ENCODE data around the gene LRP3. TPM values are rescaled to one million over a fixed set of nuclear protein-coding genes. Genes with fewer than 3 reads are reported as not detected.
A peak's percentile ranks its signal among the peaks of the same experiment; 100 is the strongest.

LRP3 gene
- total RNA-seq, 1 donor = 33.2 TPM

GRCh38 chr19:33236696-33237390 is 42.7 kb downstream of the LRP3 start:
- H3K4me3 ChIP-seq (ENCODE audit: low read depth, low read length) = no peak overlapping the region
- TF ChIP-seq, protein P1, sequence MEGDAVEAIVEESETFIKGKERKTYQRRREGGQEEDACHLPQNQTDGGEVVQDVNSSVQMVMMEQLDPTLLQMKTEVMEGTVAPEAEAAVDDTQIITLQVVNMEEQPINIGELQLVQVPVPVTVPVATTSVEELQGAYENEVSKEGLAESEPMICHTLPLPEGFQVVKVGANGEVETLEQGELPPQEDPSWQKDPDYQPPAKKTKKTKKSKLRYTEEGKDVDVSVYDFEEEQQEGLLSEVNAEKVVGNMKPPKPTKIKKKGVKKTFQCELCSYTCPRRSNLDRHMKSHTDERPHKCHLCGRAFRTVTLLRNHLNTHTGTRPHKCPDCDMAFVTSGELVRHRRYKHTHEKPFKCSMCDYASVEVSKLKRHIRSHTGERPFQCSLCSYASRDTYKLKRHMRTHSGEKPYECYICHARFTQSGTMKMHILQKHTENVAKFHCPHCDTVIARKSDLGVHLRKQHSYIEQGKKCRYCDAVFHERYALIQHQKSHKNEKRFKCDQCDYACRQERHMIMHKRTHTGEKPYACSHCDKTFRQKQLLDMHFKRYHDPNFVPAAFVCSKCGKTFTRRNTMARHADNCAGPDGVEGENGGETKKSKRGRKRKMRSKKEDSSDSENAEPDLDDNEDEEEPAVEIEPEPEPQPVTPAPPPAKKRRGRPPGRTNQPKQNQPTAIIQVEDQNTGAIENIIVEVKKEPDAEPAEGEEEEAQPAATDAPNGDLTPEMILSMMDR (IDR thresholded peaks at IDR 0.05; ENCODE audit: insufficient read depth, low read length) = no peak
- DNase-seq (ENCODE audit: low read depth) = no peak

DNA sequence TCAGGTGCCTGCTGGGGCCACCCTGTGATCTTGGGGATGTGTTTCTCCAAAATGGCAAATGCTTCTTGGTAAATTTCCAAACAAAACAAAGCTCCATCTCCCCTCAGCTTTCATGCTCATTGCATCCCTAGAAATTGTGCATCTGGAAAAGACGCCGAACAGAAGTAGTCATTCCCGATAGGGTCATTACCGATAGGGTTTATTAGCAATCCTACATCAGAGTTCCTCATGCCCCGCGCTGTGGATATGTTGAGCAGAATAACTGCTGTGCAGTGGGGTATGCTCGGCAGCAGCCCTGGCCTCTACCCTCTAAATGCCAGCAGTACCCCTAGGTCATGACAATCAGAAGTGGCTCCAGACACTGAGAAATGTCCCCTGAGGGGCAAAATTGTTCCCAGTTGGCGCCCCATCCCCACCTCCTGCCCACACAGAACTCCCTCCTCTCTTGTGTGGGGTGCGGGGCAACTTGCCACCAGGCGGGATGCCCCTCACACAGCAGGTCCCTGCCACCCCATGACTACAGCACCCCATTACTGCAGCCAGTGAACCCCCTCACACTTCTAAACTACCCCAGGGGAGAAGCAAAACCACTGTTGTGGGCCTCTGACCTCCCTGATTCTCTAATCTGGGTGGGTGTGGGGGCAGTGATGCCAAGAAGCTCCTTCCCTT is 44.5 kb downstream of the LRP3 start:
- H3K4me3 ChIP-seq (ENCODE audit: low read depth, low read length) = no peak overlapping the region
- TF ChIP-seq, protein P1 (IDR thresholded peaks at IDR 0.05; ENCODE audit: insufficient read depth, low read length) = no peak
- DNase-seq (ENCODE audit: low read depth) = no peak

DNA sequence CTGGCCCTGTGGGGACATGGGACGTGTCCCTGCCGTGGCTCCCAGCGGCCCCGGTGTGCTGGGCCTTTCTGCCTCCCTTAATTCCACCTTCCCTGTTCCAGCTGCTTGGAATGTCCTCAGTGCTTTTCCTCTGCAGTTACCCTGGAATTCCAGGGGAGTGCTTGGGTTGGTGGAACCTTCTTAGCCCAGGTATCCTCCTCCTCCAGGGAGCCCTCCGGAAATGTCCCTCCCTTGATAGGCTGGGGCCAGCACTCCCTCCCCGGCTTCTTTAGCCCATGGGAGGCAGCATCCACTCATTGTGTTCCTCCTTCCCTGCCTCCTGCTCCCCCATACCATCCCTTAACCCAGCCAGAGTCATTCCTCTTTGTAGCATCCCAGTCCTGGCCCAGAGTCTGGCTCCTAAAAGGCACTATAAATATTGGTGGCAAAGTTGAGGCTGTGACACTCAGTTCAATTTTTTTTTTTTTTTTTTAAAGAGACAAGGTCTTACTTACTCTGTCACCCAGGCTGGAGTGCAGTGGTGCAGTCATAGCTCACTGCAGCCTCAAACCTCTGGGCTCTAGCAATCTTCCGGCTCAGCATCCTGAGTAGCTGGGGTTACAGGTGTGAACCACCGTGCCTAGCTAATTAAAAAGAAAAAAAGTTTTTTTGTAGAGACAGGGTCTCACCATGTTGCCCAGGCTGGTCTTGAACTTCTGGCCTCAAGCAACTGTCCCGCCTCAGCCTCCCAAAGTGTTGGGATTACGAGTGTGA is 45.3 kb downstream of the LRP3 start:
- no peak for DNase-seq (ENCODE audit: low read depth)
- TF ChIP-seq, protein P1 (IDR thresholded peaks at IDR 0.05; ENCODE audit: insufficient read depth, low read length) = no peak
- H3K4me3 ChIP-seq (ENCODE audit: low read depth, low read length) = no peak overlapping the region

- TF ChIP-seq, protein P1 (IDR thresholded peaks at IDR 0.05; ENCODE audit: insufficient read depth, low read length) = no peak
- no peak for DNase-seq (ENCODE audit: low read depth)
- H3K4me3 ChIP-seq (ENCODE audit: low read depth, low read length) = no peak overlapping the region
Measured at GRCh38 chr19:33240181-33240771, 46.1 kb downstream of the LRP3 start.

DNA sequence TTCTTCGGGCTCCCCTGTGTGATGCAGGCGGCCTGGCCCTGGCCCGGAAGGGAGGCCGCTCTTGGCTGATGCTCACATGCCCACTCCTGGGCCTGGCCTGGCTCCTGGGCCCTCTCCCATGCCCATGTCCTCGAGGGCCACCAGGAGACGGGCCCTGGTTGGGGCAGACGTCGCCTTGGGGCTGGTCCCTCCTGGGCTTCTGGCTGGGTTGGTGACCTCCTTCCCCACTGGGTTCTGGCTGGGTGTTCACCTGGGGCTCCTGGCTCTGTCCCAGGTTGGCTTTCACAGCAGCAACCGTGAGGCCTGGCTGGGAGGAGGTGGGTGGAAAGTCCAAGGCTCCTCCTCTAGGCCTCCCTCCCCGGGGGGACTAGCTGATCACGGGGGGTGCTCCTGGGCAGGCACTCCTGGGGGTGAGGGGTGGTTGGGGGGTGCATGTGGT is 47.0 kb downstream of the LRP3 start:
- TF ChIP-seq, protein P1 (IDR thresholded peaks at IDR 0.05; ENCODE audit: insufficient read depth, low read length) = no peak
- H3K4me3 ChIP-seq (ENCODE audit: low read depth, low read length) = no peak overlapping the region
- no peak for DNase-seq (ENCODE audit: low read depth)

DNA sequence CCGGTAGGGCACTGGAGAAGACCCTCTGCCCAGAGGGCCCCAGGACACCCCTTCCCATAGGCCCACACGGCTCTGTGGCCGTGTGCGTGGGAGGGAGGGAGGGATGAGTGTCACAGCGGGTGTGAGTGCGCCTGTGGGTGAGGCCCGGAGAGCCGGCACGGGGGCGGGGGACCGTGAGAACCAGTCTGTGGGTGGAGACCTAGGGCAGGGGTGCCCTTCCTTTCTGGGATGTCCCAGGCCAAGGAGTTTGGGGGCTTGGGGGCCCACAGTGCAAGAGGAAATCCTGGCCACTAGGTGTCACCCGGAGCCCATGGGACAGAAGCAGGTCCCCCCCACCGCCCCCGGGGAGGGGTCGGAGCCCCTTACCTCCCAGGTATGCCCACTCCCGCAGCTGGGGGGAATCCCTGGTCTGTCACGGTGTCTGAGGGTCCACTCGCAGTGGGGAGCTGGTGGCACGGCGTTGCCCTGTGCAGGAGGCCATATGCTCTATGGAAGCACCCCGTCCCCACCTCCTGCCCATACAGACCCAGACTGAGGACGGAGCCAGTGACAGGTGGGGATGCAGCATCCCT is 47.5 kb downstream of the LRP3 start:
- H3K4me3 ChIP-seq (ENCODE audit: low read depth, low read length) = no peak overlapping the region
- DNase-seq (ENCODE audit: low read depth) = no peak
- TF ChIP-seq, protein P1 (IDR thresholded peaks at IDR 0.05; ENCODE audit: insufficient read depth, low read length) = peak; percentile 65

All from fibroblast of the aortic adventitia (primary cell).